Measurements from ENCODE around the gene LYZL6. TPM values are rescaled to one million over a fixed set of nuclear protein-coding genes. Genes with fewer than 3 reads are reported as not detected.

The LYZL6 gene
- total RNA-seq, 1 donor from 2014 or later = not detected

Other genes starting within 250 kb of the LYZL6 start
- under 0.01 and 0.13 TPM in 2 replicates for gene RASL10B, start 212.1 kb downstream of the LYZL6 start, total RNA-seq
- under 0.01 TPM in 1 of 2 replicates, not detected in the other for gene GAS2L2, start 190.5 kb downstream of the LYZL6 start, total RNA-seq
- not detected in 2 replicates for gene C17orf50, start 182.8 kb downstream of the LYZL6 start, total RNA-seq
- gene MMP28, start 148.1 kb downstream of the LYZL6 start, total RNA-seq = 1.3 and 2.4 TPM in 2 replicates
- 62.6 and 74.3 TPM in 2 replicates for gene TAF15, start 134.2 kb downstream of the LYZL6 start, total RNA-seq
- gene HEATR9, start 74.8 kb downstream of the LYZL6 start, total RNA-seq = not detected in 2 replicates
- 0.38 and 0.39 TPM in 2 replicates for gene CCL5, start 63.4 kb downstream of the LYZL6 start, total RNA-seq
- gene RDM1, start 12.9 kb downstream of the LYZL6 start, total RNA-seq = 0.13 TPM in 1 of 2 replicates, not detected in the other
- 0.13 and 0.38 TPM in 2 replicates for gene CCL16, start 37.8 kb upstream of the LYZL6 start, total RNA-seq
- gene CCL14, start 43.0 kb upstream of the LYZL6 start, total RNA-seq = 2.7 and 24.7 TPM in 2 replicates
- gene CCL15, start 57.8 kb upstream of the LYZL6 start, total RNA-seq = not detected in 2 replicates
- 0.38 TPM in 1 of 2 replicates, not detected in the other for gene CCL23, start 74.3 kb upstream of the LYZL6 start, total RNA-seq
- gene CCL18, start 120.6 kb upstream of the LYZL6 start, total RNA-seq = not detected in 2 replicates
- not detected in 2 replicates for gene CCL3, start 146.4 kb upstream of the LYZL6 start, total RNA-seq
- gene CCL4, start 160.1 kb upstream of the LYZL6 start, total RNA-seq = not detected in 2 replicates
- gene TBC1D3B, start 232.9 kb upstream of the LYZL6 start, total RNA-seq = 0.64 and 2.0 TPM in 2 replicates

All from dermis microvascular lymphatic vessel endothelial cell (primary cell).